ENCODE data around the gene LARGE1. TPM values are rescaled to one million over a fixed set of nuclear protein-coding genes. Genes with fewer than 3 reads are reported as not detected.
A peak's percentile ranks its signal among the peaks of the same experiment; 100 is the strongest.

Gene LARGE1
- total and polyA plus RNA-seq, 5 donors = 23.8 to 100.0 (median 73.1) TPM

DNA sequence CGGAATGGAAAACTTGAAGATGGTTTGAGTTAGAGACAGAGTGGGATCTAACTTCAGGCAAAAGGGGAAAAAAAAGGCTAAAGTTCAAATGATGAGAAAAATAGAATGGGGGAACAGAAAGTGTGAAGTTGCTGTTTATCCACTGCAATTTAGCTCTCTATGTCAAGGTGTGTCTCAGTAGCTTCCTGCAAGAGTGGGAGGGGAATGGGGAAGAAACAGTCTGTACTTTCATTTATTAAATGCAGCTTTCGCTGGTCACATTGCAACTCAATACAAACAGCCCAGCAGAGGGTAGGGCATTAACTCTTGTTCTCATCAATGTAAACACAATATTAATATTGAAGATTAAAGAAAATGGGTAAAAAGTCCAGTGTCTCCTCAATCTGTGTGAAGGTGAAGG lies 647.4 kb downstream of the LARGE1 start:
- intact Hi-C loops (cut with DNase I) = no loop called here
- ATAC-seq (no peak), DNase-seq (no peak)
- no peak overlapping the region for H3K4me3 ChIP-seq (ENCODE audit: low read length)
- WGBS = 98% methylated on average over 2 of the region's 2 CpGs
- H3K4me1 ChIP-seq (ENCODE audit: control insufficient read depth, insufficient read depth, low read length) = no peaks in the 10 kb centered on the region
- no peak overlapping the region for H3K27ac ChIP-seq (ENCODE audit: low read length)
- H3K9me3 ChIP-seq (ENCODE audit: control insufficient read depth, low read length) = no peaks in the 10 kb centered on the region
- H3K27me3 ChIP-seq (ENCODE audit: control insufficient read depth, insufficient read depth) = no peaks in the 10 kb centered on the region

GRCh38 chr22:33272180-33272579 lies 648.1 kb downstream of the LARGE1 start:
- H3K27me3 ChIP-seq (ENCODE audit: control insufficient read depth, insufficient read depth) = no peaks in the 10 kb centered on the region
- WGBS = 62% methylated on average over 2 of the region's 2 CpGs
- no peak overlapping the region for H3K4me3 ChIP-seq (ENCODE audit: low read length)
- H3K4me1 ChIP-seq (ENCODE audit: control insufficient read depth, insufficient read depth, low read length) = no peaks in the 10 kb centered on the region
- ATAC-seq = no peak
- H3K27ac ChIP-seq (ENCODE audit: low read length) = no peak overlapping the region
- H3K9me3 ChIP-seq (ENCODE audit: control insufficient read depth, low read length) = no peaks in the 10 kb centered on the region
- intact Hi-C loops (cut with DNase I) = no loop called here
- DNase-seq = no peak

GRCh38 chr22:33271390-33272161 lies 648.7 kb downstream of the LARGE1 start:
- Histone ChIP-seq H3K4me3 (ENCODE audit: low read length) (no peak overlapping the region), H3K27me3 (ENCODE audit: control insufficient read depth, insufficient read depth) (no peaks in the 10 kb centered on the region), H3K27ac (ENCODE audit: low read length) (no peak overlapping the region), H3K9me3 (ENCODE audit: control insufficient read depth, low read length) (no peaks in the 10 kb centered on the region), H3K4me1 (ENCODE audit: control insufficient read depth, insufficient read depth, low read length) (no peaks in the 10 kb centered on the region)
- DNase-seq = peak; percentile 70 to 90 (median 85)
- ATAC-seq = peak; percentile 84 to 92
- 64% methylated on average over 6 of the region's 6 CpGs for WGBS
- intact Hi-C loops (cut with DNase I) = no loop called here

DNA sequence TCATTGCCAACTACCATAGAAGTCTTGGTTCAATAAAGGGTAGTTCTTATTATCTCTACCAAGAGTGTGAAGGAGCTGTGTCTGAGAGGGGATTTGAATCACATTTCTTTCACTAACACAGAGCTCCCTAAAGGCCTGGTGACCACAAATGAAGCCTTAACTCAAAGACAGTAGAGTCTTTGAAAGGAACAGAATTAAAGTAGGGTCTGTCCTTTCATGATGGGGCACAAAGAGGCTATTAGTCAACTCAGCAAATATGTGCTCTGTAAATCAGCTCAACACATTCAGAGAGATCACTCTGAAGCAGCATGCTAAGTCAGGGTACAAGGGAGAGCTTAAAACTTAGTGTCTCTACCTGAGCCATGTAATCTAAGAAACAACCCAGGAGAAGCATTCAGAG lies 649.7 kb downstream of the LARGE1 start:
- no peaks in the 10 kb centered on the region for H3K9me3 ChIP-seq (ENCODE audit: control insufficient read depth, low read length)
- no peak for DNase-seq
- H3K4me1 ChIP-seq (ENCODE audit: control insufficient read depth, insufficient read depth, low read length) = no peaks in the 10 kb centered on the region
- H3K4me3 ChIP-seq (ENCODE audit: low read length) = no peak overlapping the region
- intact Hi-C loops (cut with DNase I) = no loop called here
- no peak for ATAC-seq
- H3K27me3 ChIP-seq (ENCODE audit: control insufficient read depth, insufficient read depth) = no peaks in the 10 kb centered on the region
- H3K27ac ChIP-seq (ENCODE audit: low read length) = no peak overlapping the region

DNA sequence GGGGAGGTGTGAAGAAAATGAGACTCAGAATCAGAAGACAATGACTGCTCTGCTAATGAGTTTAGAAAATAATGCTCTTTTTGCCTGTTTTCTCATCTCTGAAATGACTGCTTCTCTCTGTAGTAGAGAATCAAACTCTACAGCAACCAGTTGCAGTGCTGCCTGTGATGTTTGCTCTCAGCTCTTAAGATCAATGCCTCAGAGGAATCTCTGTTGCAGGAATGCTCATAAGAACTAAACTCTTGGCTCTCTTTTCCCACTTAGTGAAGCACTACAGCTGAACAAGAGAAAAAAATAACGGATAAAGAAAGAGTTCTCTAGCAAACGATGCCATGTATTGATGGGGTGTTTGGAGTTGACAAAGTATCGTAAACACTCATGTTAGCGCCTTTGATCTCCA lies 658.6 kb downstream of the LARGE1 start:
- no peaks in the 10 kb centered on the region for H3K4me1 ChIP-seq (ENCODE audit: control insufficient read depth, insufficient read depth, low read length)
- no peaks in the 10 kb centered on the region for H3K9me3 ChIP-seq (ENCODE audit: control insufficient read depth, low read length)
- no peak overlapping the region for H3K4me3 ChIP-seq (ENCODE audit: low read length)
- no peak overlapping the region for H3K27ac ChIP-seq (ENCODE audit: low read length)
- ATAC-seq = no peak
- 79% methylated on average over 4 of the region's 4 CpGs for WGBS
- no peak for DNase-seq
- H3K27me3 ChIP-seq (ENCODE audit: control insufficient read depth, insufficient read depth) = no peaks in the 10 kb centered on the region
- intact Hi-C loops (cut with DNase I) = no loop called here

- H3K27ac ChIP-seq (ENCODE audit: low read length) = no peak overlapping the region
- DNase-seq = no peak
- no peak for ATAC-seq
- 75% methylated on average over 9 of the region's 9 CpGs for WGBS
- H3K27me3 ChIP-seq (ENCODE audit: control insufficient read depth, insufficient read depth) = no peaks in the 10 kb centered on the region
- H3K4me3 ChIP-seq (ENCODE audit: low read length) = no peak overlapping the region
- H3K4me1 ChIP-seq (ENCODE audit: control insufficient read depth, insufficient read depth, low read length) = no peaks in the 10 kb centered on the region
- intact Hi-C loops (cut with DNase I) = no loop called here
- no peaks in the 10 kb centered on the region for H3K9me3 ChIP-seq (ENCODE audit: control insufficient read depth, low read length)
These were observed 659.8 kb downstream of the LARGE1 start for GRCh38 chr22:33260498-33260897.

- intact Hi-C loops (cut with DNase I) = no loop called here
- H3K27me3 ChIP-seq (ENCODE audit: control insufficient read depth, insufficient read depth) = no peaks in the 10 kb centered on the region
- no peaks in the 10 kb centered on the region for H3K9me3 ChIP-seq (ENCODE audit: control insufficient read depth, low read length)
- DNase-seq = no peak
- H3K27ac ChIP-seq (ENCODE audit: low read length) = no peak overlapping the region
- H3K4me1 ChIP-seq (ENCODE audit: control insufficient read depth, insufficient read depth, low read length) = no peaks in the 10 kb centered on the region
- no peak for ATAC-seq
- 19% methylated on average over 4 of the region's 4 CpGs for WGBS
- H3K4me3 ChIP-seq (ENCODE audit: low read length) = no peak overlapping the region
These were observed 664.5 kb downstream of the LARGE1 start for GRCh38 chr22:33255791-33256190.

GRCh38 chr22:33248948-33249347 lies 671.3 kb downstream of the LARGE1 start:
- no peak overlapping the region for H3K27ac ChIP-seq (ENCODE audit: low read length)
- H3K9me3 ChIP-seq (ENCODE audit: control insufficient read depth, low read length) = no peaks in the 10 kb centered on the region
- WGBS = 32% methylated on average over 2 of the region's 2 CpGs
- intact Hi-C loops (cut with DNase I) = no loop called here
- H3K4me1 ChIP-seq (ENCODE audit: control insufficient read depth, insufficient read depth, low read length) = no peaks in the 10 kb centered on the region
- H3K4me3 ChIP-seq (ENCODE audit: low read length) = no peak overlapping the region
- ATAC-seq = no peak
- H3K27me3 ChIP-seq (ENCODE audit: control insufficient read depth, insufficient read depth) = no peaks in the 10 kb centered on the region
- no peak for DNase-seq

GRCh38 chr22:33247758-33248157 lies 672.5 kb downstream of the LARGE1 start:
- Histone ChIP-seq H3K4me1 (ENCODE audit: control insufficient read depth, insufficient read depth, low read length) (no peaks in the 10 kb centered on the region), H3K9me3 (ENCODE audit: control insufficient read depth, low read length) (no peaks in the 10 kb centered on the region), H3K4me3 (ENCODE audit: low read length) (no peak overlapping the region), H3K27me3 (ENCODE audit: control insufficient read depth, insufficient read depth) (no peaks in the 10 kb centered on the region), H3K27ac (ENCODE audit: low read length) (no peak overlapping the region)
- intact Hi-C loops (cut with DNase I) = no loop called here
- 33% methylated on average over 2 of the region's 2 CpGs for WGBS
- no peak for ATAC-seq
- DNase-seq = no peak

GRCh38 chr22:33242078-33242477 lies 678.2 kb downstream of the LARGE1 start:
- Histone ChIP-seq H3K27ac (ENCODE audit: low read length) (no peak overlapping the region), H3K4me3 (ENCODE audit: low read length) (no peak overlapping the region), H3K4me1 (ENCODE audit: control insufficient read depth, insufficient read depth, low read length) (no peaks in the 10 kb centered on the region), H3K9me3 (ENCODE audit: control insufficient read depth, low read length) (no peaks in the 10 kb centered on the region), H3K27me3 (ENCODE audit: control insufficient read depth, insufficient read depth) (no peaks in the 10 kb centered on the region)
- intact Hi-C loops (cut with DNase I) = no loop called here
- DNase-seq (no peak), ATAC-seq (no peak)

- 63% methylated on average over 3 of the region's 3 CpGs for WGBS
- no peak overlapping the region for H3K27ac ChIP-seq (ENCODE audit: low read length)
- H3K9me3 ChIP-seq (ENCODE audit: control insufficient read depth, low read length) = no peaks in the 10 kb centered on the region
- no peak overlapping the region for H3K4me3 ChIP-seq (ENCODE audit: low read length)
- H3K4me1 ChIP-seq (ENCODE audit: control insufficient read depth, insufficient read depth, low read length) = no peaks in the 10 kb centered on the region
- ATAC-seq = no peak
- DNase-seq = no peak
- intact Hi-C loops (cut with DNase I) = no loop called here
- H3K27me3 ChIP-seq (ENCODE audit: control insufficient read depth, insufficient read depth) = no peaks in the 10 kb centered on the region
These were observed 679.3 kb downstream of the LARGE1 start for GRCh38 chr22:33240888-33241475.

Data from right cardiac atrium (tissue), 5 donors.